Raji (cell line): ENCODE data around the gene BSX.

ENCODE experiments used
- POLR2A ChIP-seq: IDR thresholded peaks from 2 replicates; pipeline ENCODE4 v1.6.1; 2011; ENCODE audit warnings: low read depth, low read length, control low read depth; ENCODE audit not compliant: insufficient read depth

Gene BSX

DNA sequence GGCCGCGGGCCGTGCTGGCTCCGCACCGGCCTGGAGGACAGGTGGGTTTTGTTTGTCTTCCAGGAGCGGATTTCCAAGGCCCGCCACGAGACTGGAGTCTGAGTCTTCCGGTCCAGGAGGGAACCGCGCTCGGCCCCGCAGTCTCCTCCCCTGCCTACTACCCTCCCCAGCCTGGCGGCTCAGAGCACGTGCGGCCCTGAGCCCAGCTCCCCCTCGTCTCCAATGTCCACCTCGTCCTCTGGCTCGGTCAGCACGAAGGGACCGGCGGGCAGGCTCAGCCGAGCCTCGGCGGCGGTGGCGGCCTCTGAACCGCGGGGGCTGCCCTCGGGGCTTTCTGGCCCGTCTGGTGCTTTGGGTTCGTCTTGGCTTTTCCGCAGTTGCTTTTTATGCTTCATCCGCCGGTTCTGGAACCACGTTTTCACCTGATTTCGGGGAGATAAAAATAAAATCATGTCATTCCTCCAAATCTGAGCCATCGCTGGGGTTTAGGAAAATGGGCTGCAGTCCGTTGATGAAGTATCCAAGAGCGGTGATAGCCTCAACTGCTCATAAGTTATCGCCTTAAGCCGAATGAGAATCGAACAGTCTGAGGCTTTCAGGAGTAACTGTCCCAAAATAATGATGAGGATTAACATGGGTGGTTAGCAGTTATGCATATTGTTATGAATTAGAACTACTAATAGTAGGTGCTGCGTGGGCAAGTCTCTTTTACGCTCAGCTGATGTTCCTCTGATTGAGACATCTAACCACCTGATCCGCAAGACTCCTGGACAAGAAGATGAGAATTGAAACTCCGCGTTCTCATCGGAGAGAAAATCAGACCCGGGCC lies 4.0 kb downstream of the BSX start:
- no peak for TF ChIP-seq POLR2A

DNA sequence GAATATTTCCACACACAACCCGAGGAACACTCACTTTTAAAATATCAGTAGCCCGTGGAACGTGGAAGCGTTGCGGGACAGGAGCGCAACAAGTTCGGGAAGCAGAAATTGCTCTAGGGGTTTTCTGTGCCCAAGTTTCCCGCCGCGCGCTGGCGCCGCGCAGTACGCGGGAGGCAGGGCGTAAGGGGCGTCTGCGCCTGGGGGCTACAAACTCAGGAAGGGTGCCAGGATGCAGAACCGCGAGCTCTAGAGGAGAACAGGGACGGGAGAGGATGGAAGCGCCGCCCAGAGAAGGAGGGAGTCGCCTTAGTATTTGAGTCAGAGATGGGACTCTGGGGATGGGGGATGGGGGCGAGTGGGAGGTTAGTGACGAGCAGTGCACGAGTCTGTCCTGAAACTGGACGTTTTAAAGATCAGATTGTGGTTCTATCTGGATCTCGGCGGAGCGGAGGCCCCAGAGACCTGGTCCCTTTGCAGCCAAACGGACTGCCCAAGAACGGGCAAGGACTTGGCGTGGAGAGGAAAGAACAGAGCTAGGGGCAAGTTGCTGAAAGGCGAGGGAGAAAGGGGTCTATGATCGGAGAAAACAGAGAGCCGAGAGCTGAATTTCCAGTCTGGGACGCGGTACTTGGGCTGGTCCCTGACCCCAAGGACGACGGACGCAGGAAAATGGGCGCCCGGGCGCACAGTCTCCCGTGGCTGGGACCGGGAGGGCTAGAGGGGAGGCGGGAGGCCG lies 4.7 kb downstream of the BSX start:
- TF ChIP-seq POLR2A, result no peak

DNA sequence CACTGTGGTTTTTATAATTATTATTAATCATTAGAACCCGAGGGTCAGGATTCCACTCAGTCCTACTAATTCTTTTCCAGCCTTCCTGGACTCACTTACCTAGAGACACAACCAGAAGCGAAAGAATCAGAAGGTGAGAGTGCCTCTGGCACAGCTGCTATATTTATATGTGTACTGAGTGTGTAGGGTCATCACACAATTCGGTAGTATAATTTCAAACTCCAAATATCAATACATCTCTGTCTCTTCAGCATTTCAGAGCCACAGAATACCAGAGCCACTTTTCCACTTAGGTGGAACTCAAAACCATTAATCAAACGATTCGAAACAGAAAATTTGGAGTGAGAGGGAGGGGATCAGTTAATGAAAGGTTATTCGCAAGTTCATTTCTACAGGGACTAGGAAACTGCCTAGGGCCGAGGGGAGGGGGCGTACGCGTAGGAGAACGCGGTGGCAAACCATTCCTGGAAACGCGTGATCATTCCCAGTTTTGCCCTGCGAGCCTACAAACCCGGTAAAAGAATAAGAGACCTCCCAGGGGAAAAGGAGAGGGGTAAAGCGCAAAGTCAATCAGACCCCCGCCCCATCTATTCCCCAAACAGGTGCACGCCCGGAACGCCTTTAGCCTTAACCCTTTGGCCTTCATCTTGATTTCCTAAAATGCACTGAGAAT lies 5.4 kb downstream of the BSX start:
- no peak for TF ChIP-seq POLR2A

DNA sequence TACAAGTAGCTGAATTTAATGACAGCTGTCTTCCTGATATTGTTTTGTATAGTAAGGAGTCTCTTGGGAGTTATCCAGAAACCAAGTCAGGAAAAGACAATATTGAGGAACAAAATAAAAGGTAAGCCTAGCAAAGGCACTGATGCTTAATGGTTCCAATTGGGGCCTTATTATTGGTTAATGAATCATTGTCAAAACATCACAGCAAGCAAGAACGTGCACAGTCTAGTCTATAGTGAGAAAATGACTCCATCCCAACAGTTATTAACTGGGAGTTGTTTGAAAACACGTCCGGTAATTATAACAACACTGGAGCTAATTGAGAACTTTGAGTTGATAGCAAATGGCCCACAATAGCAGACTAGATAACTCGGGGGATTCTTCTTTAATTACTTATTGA lies 17.7 kb downstream of the BSX start:
- no peak for TF ChIP-seq POLR2A

DNA sequence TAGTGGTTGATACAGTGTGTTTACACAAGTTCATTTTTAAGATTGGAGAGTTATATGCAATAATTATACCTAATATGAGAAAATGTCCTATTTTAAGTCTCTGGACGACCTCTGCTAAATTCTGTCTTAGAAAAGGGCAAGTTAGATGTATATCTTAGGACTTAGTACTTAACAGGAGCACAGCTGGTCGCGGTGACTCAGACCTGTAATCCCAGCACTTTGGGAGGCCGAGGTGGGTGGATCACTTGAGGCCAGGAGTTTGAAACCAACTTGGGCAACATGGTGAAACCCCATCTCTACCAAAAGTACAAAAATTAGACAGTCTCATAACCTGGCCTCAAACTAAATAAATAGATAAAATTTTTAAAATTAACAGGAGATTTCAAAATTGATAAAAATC lies 27.2 kb downstream of the BSX start:
- no peak for TF ChIP-seq POLR2A

DNA sequence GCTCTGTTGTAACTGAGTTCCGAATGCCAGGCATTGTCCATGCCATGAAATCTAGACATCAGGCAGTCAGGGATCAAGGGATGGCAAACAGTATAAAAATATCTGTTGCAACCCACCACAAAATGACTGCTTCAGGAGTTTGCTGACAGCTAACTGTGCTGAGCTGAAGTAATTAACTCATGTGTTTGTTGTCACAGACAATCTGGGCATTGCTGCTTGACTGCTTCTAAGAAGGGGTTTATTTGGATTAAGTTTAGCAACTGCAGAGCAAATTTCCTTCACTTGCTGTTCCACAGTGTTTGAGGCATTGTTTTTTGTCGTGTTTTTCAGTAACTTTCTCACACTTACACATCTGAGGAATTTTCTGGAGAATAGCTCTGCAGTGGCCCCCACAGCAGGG lies 30.4 kb downstream of the BSX start:
- no peak for TF ChIP-seq POLR2A

DNA sequence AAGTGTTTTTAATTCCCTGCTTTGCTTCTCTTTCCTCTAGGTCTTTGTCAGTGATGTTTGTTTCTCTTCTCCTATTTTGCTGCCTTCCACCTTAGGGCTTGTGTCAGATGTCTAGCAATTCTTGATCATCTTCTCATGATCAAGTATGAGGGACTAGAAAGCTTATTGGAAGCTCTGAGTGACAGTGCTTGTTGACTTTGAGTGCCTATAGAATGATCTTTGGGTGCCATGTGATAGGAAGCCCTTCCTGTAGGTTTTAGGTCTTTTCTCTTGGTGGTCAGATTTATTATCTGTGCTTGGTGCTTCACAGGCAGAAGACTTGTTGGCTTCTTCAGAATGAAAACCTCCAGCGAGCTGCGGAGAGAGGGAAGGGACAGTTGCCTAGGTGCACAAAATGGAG lies 43.1 kb downstream of the BSX start:
- no peak for TF ChIP-seq POLR2A

DNA sequence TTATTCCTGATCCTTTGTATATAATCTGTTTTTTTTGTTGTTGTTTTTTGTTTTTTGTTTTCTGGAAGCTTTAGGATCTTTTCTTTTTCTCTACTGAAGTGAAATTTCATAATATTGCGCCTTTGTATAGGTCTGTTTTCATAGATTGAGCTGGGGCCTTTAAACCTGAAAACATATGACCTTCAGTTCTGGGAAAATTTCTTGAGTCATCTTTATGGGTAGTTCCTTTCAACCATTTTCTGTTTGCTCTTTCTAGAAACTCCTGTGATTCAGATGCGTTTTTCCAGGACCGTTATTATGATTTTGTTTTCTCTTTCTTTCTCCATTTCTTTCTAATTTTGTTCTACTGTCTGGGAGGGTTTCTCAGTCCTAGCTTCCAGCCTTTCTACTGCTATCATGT lies 43.7 kb downstream of the BSX start:
- no peak for TF ChIP-seq POLR2A

DNA sequence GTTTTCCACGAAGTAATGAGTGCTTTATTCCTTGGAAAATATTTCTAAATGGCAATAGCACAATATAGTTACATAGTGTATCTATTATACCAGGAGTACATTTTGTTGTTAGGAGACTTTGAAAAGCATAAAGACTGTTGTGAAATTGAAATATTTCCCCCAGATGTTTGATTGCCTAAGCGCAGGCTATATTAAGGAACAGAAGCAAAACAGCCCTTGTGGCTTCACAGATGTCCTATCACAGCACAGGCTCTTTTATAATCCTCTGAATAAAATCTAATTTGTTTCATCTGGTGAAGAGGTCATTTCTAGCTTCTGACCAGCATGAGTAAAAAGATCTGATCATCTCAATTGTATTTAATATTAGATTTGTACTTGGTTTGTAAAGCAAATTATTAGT lies 48.2 kb downstream of the BSX start:
- no peak for TF ChIP-seq POLR2A

DNA sequence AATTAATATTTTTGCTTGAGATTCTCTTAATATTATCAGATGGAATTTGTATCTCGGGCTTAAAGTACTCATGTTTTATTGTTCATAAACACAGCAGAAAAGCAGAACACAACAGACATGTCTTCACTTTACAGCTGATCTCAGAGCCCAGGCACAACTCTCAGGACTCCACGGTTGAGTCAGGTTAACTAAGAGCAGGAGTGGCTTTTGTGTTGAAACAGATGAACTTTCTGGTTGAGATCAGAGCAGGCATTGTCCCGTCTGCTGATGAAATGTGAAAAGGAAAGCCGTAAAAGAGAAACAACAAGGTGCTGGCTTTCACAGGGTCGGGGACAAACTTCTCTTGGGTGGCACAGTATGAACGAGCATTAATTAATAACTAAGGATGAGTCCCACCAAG lies 50.1 kb downstream of the BSX start:
- TF ChIP-seq POLR2A, result no peak
